Hypothalamus (tissue), 51 donors: ENCODE measurements around the gene OLFM2.

ENCODE experiments used
- DNase-seq, 51 donors: peaks; one replicate each; lab custom pipeline; 2025; lab: John Stamatoyannopoulos, UW

The OLFM2 gene

GRCh38 chr19:9912551-9913236 is 23.6 kb downstream of the OLFM2 start:
- no peak for DNase-seq

GRCh38 chr19:9911524-9912185 is 24.7 kb downstream of the OLFM2 start:
- DNase-seq = no peak

GRCh38 chr19:9910625-9911024 is 25.7 kb downstream of the OLFM2 start:
- no peak for DNase-seq

GRCh38 chr19:9909251-9909650 is 27.1 kb downstream of the OLFM2 start:
- no peak for DNase-seq

- peak in 12 of 51 donors; percentile 2 to 25 (median 21) for DNase-seq
Measured at GRCh38 chr19:9906475-9907087, 29.7 kb downstream of the OLFM2 start.

- no peak for DNase-seq
Measured at GRCh38 chr19:9903336-9903735, 33.0 kb downstream of the OLFM2 start.

GRCh38 chr19:9901642-9902041 is 34.7 kb downstream of the OLFM2 start:
- no peak for DNase-seq

- DNase-seq = no peak
Measured at GRCh38 chr19:9901020-9901419, 35.3 kb downstream of the OLFM2 start.

- DNase-seq = no peak
Measured at GRCh38 chr19:9891609-9892373, 44.5 kb downstream of the OLFM2 start.

- DNase-seq = peak in 36 of 51 donors; percentile 3 to 74 (median 30)
Measured at GRCh38 chr19:9885077-9885552, 51.2 kb downstream of the OLFM2 start.

- no peak for DNase-seq
Measured at GRCh38 chr19:9883764-9884163, 52.6 kb downstream of the OLFM2 start.

GRCh38 chr19:9883231-9883758 is 53.0 kb downstream of the OLFM2 start:
- peak in 22 of 51 donors; percentile 5 to 62 (median 24) for DNase-seq

GRCh38 chr19:9881720-9882119 is 54.6 kb downstream of the OLFM2 start:
- peak in 1 of 51 donors; percentile 5 for DNase-seq

GRCh38 chr19:9878511-9879196 is 57.7 kb downstream of the OLFM2 start:
- DNase-seq = no peak

GRCh38 chr19:9877780-9878510 is 58.4 kb downstream of the OLFM2 start:
- DNase-seq = peak in 1 of 51 donors; percentile 7

GRCh38 chr19:9875796-9876195 is 60.5 kb downstream of the OLFM2 start:
- no peak for DNase-seq

GRCh38 chr19:9875031-9875627 is 61.2 kb downstream of the OLFM2 start:
- peak in 1 of 51 donors; percentile 15 for DNase-seq

- no peak for DNase-seq
Measured at GRCh38 chr19:9872618-9873242, 63.6 kb downstream of the OLFM2 start.
